AG04449 (cell line): Measurements from ENCODE around the gene CTNNA3.

Experiments used
- CTCF ChIA-PET: fragments of 350-600 bp; formaldehyde crosslinking; extraction: SDS; loops from one replicate; lab custom pipeline; 2021; ENCODE audit warnings: antibody characterized with exemption; lab: Yijun Ruan, JAX
- POLR2A ChIA-PET: fragments of 400-600, 350-600 bp; formaldehyde crosslinking; extraction: SDS; loops from one replicate; lab custom pipeline; 2020; ENCODE audit warnings: antibody characterized with exemption, inconsistent platforms; lab: Yijun Ruan, JAX
- DNase-seq: peaks from one replicate; pipeline ENCODE4 v3.0.0-alpha.2; 2010; ENCODE audit warnings: low read depth, low spot score
- H3K4me3 ChIP-seq: 2 replicates; pipeline ENCODE4 v1.5.1; 2011; ENCODE audit warnings: low read depth, mild to moderate bottlenecking, control low read depth, low read length
- TF ChIP-seq, protein P1 (sequence below): IDR thresholded peaks from one replicate; pipeline ENCODE4 v1.5.1; 2011; ENCODE audit warnings: mild to moderate bottlenecking, moderate library complexity, low read length, control low read depth, inconsistent platforms; ENCODE audit not compliant: insufficient read depth; ENCODE audit errors: missing control alignments

CTNNA3 gene

DNA sequence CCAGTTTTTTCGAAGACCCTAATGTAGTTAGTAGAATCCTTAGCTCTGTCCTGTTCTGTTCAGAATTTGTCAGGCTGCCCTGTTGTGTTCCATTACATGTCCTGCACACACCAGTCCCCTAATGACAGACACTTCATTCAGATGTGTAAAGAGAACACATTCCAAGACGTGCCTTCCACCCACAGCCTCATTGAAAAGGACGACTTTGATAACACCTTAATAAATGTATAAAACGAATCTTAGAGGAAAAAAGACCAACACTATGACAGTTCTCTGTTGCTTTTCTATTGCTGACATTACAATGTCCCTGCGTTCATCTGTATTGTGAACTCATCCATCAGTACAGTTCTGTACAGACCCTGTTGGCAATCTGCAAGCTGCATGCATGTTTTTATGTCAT, 766.6 kb downstream of the CTNNA3 start:
- no peak overlapping the region for H3K4me3 ChIP-seq
- CTCF ChIA-PET = interaction anchor here (1.2 to 2.1 kb wide), 2 partner anchors 344 to 750 kb away, joined by 3 to 9 read pairs; no protein-coding TSS in a partner anchor
- no peak for DNase-seq
- TF ChIP-seq, protein P1, sequence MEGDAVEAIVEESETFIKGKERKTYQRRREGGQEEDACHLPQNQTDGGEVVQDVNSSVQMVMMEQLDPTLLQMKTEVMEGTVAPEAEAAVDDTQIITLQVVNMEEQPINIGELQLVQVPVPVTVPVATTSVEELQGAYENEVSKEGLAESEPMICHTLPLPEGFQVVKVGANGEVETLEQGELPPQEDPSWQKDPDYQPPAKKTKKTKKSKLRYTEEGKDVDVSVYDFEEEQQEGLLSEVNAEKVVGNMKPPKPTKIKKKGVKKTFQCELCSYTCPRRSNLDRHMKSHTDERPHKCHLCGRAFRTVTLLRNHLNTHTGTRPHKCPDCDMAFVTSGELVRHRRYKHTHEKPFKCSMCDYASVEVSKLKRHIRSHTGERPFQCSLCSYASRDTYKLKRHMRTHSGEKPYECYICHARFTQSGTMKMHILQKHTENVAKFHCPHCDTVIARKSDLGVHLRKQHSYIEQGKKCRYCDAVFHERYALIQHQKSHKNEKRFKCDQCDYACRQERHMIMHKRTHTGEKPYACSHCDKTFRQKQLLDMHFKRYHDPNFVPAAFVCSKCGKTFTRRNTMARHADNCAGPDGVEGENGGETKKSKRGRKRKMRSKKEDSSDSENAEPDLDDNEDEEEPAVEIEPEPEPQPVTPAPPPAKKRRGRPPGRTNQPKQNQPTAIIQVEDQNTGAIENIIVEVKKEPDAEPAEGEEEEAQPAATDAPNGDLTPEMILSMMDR = no peak
- POLR2A ChIA-PET = no interaction called here

DNA sequence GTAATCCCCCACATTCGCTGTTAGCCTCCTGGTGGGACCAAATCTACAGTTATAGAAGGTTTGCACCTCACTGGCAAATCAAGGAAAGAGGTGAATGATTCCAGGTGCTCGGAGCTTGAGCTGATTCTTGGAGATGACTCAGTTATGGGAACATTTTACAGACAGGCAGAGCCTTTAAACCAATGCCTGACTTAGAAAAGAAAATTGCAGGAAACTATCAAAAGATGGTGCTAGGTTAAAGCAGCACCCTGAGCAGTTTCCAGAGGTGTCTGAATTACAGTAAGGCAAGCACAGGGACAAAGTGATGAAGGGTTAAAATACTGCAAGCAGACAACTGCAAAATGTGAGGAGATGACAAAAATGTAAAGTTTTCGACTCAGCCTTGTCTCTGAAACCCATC, 767.2 kb downstream of the CTNNA3 start:
- DNase-seq = no peak
- CTCF ChIA-PET = interaction anchor here (1.2 to 2.3 kb wide), 3 partner anchors 9 to 750 kb away, joined by 3 to 9 read pairs (median 9); no protein-coding TSS in a partner anchor
- POLR2A ChIA-PET = no interaction called here
- H3K4me3 ChIP-seq = no peak overlapping the region
- TF ChIP-seq, protein P1 = no peak

DNA sequence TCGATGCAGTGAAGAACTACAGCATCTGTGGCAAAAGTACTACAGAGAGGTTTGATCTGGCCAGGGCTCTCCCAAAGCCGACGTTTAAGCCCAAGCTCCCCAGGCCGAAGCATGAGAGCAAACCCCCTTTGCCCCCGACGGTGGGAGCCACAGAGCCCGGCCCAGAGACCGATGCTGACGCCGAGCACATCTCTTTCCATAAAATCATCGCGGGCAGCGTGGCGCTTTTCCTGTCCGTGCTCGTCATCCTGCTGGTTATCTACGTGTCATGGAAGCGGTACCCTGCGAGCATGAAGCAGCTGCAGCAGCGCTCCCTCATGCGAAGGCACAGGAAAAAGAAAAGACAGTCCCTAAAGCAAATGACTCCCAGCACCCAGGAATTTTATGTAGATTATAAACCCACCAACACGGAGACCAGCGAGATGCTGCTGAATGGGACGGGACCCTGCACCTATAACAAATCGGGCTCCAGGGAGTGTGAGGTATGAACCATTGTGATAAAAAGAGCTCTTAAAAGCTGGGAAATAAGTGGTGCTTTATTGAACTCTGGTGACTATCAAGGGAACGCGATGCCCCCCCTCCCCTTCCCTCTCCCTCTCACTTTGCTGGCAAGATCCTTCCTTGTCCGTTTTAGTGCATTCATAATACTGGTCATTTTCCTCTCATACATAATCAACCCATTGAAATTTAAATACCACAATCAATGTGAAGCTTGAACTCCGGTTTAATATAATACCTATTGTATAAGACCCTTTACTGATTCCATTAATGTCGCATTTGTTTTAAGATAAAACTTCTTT, 767.8 kb downstream of the CTNNA3 start:
- POLR2A ChIA-PET = no interaction called here
- TF ChIP-seq, protein P1 = no peak
- H3K4me3 ChIP-seq = 0 out of 2 replicates have a peak overlapping the region, but pooled peaks have one; percentile 19
- CTCF ChIA-PET = interaction anchor here (0.9 to 2.3 kb wide), 7 partner anchors 10 to 749 kb away, joined by 3 to 9 read pairs (median 4); no protein-coding TSS in a partner anchor
- DNase-seq = no peak

DNA sequence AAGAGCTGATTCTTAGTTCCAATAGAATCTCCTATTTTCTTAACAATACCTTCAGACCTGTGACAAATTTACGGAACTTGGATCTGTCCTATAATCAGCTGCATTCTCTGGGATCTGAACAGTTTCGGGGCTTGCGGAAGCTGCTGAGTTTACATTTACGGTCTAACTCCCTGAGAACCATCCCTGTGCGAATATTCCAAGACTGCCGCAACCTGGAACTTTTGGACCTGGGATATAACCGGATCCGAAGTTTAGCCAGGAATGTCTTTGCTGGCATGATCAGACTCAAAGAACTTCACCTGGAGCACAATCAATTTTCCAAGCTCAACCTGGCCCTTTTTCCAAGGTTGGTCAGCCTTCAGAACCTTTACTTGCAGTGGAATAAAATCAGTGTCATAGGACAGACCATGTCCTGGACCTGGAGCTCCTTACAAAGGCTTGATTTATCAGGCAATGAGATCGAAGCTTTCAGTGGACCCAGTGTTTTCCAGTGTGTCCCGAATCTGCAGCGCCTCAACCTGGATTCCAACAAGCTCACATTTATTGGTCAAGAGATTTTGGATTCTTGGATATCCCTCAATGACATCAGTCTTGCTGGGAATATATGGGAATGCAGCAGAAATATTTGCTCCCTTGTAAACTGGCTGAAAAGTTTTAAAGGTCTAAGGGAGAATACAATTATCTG, 768.6 kb downstream of the CTNNA3 start:
- POLR2A ChIA-PET = no interaction called here
- no peak for DNase-seq
- TF ChIP-seq, protein P1 = no peak
- CTCF ChIA-PET = interaction anchor here (0.9 to 2.3 kb wide), 6 partner anchors 9 to 746 kb away, joined by 3 to 9 read pairs (median 4); no protein-coding TSS in a partner anchor
- no peak overlapping the region for H3K4me3 ChIP-seq

DNA sequence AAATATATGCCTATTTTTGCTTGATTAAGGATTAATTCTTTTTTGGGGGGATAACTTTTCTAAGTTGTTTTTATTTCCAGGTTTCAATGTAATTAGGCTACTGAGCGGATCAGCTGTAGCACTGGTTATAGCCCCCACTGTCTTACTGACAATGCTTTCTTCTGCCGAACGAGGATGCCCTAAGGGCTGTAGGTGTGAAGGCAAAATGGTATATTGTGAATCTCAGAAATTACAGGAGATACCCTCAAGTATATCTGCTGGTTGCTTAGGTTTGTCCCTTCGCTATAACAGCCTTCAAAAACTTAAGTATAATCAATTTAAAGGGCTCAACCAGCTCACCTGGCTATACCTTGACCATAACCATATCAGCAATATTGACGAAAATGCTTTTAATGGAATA, 769.2 kb downstream of the CTNNA3 start:
- DNase-seq = no peak
- TF ChIP-seq, protein P1 = no peak
- ChIA-PET POLR2A (no interaction called here), CTCF (interaction anchor here (1.0 to 2.3 kb wide), 3 partner anchors 9 to 739 kb away, joined by 3 to 9 read pairs (median 4); no protein-coding TSS in a partner anchor)
- H3K4me3 ChIP-seq = no peak overlapping the region
